GM10266 (cell line): ENCODE results near the gene S100P.

Experiments
- DNase-seq: peaks from one replicate; pipeline ENCODE4 v3.0.0; 2012; ENCODE audit errors: extremely low spot score
- TF ChIP-seq, protein P1 (sequence below): IDR thresholded peaks from 2 replicates; pipeline ENCODE4 v1.5.1; 2012; ENCODE audit warnings: mild to moderate bottlenecking, low read depth; ENCODE audit not compliant: control insufficient read depth, insufficient read depth; ENCODE audit errors: missing control alignments

S100P gene

DNA sequence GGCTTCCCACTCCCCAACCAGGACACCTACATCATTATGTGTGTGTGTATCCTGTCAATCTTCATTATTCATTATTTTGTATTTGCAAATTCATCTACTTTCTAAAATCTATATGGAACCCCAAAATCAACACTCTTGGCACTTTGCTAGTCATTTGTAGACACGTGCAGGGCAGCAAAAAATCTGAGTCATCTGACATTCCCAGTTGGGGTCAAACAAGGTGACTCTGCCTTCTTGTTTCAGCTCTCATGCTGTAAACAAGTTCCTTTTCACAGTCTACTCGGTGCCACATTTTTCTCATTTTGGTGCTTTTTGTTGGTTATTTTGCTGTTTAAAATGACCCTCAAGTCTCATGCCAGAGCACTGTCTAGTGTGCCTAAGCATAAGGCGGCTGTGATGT lies 10.1 kb downstream of the S100P start:
- TF ChIP-seq, protein P1, sequence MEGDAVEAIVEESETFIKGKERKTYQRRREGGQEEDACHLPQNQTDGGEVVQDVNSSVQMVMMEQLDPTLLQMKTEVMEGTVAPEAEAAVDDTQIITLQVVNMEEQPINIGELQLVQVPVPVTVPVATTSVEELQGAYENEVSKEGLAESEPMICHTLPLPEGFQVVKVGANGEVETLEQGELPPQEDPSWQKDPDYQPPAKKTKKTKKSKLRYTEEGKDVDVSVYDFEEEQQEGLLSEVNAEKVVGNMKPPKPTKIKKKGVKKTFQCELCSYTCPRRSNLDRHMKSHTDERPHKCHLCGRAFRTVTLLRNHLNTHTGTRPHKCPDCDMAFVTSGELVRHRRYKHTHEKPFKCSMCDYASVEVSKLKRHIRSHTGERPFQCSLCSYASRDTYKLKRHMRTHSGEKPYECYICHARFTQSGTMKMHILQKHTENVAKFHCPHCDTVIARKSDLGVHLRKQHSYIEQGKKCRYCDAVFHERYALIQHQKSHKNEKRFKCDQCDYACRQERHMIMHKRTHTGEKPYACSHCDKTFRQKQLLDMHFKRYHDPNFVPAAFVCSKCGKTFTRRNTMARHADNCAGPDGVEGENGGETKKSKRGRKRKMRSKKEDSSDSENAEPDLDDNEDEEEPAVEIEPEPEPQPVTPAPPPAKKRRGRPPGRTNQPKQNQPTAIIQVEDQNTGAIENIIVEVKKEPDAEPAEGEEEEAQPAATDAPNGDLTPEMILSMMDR = no peak
- DNase-seq = no peak

DNA sequence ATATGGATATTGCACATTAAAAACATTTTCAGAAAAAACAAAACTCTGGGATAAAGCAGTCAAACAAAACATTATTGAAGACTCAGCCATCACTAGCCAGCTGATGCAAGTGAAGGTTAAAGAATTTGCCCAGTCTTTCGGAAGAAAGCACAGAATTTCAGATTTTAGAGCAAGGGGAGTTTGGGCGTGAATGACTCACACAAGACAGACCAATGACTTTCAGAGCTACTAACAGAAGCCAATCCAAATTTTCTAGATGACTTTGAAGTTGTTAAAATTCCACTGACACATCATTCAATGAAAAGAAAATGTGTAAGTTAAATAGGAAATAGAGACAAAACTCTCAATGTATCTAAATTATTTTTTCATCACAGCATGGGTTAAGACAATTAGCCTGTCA lies 12.0 kb downstream of the S100P start:
- TF ChIP-seq, protein P1 = no peak
- no peak for DNase-seq

DNA sequence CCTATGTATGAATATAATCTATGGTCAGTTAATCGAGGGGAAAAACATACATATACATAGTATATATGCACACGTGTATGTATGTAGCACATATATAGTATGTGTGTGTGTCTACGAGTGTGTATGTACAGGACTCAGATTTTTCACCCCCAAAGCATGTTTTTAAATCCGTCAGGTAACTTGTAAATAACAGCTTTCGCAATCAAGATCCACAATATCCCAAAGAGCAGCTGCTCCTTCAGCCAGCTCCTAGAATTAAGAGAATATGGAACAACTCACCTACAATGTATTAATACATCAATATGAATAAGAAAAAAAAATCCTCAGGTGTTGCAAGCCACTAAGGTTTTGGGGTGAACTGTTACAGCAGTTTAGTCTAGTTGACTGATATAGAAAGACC lies 12.5 kb downstream of the S100P start:
- TF ChIP-seq, protein P1 = no peak
- no peak for DNase-seq

DNA sequence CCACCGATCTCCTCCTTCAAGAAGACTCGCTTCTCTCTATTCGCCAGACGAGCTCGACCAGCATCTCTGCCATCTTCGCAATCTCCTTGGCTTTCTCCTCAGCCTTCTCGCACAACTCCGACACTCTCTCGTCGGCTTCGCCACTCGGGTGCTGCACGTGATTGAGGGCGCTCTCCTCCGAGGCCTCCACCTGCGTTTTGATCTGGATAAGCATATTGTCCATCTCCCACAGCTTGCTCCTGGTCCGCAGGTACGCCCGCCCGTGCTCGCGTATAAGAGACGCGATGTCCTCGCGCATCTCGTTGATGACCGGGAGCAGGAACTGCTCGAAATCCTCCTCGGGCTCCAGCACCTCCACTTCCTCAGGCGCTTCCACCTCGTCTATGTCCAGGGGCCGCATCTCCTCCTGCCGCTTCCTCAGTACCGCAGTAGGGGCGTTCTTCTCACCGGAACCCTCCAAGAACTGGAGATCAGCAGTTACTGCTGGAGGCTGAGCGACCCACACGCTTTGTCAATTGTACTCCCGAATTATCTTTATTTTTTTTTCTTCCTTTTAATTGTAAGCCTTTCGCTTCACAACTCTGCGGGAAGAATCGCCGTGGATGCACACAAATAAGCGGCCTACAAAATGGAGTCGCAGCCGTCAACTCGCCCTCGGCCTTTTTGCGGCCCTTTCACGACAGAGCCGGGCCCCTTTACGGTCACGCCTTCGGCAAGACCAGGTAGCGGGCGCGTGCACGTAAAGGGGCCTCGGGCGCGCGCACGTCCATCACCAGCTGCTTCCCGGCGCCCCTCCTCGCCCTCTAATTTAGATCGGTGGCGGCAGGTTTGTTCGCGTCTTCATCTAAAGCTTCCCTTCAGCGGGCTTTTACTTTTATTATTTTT lies 15.8 kb downstream of the S100P start, which contains the start of gene MRFAP1L1:
Gene MRFAP1L1, minus strand, starts transcription at position 636 of the 885 bp plus-strand sequence. Its CDS starts 236 bp downstream, at position 400.
- DNase-seq = peak; percentile 92
- TF ChIP-seq, protein P1 = no peak

DNA sequence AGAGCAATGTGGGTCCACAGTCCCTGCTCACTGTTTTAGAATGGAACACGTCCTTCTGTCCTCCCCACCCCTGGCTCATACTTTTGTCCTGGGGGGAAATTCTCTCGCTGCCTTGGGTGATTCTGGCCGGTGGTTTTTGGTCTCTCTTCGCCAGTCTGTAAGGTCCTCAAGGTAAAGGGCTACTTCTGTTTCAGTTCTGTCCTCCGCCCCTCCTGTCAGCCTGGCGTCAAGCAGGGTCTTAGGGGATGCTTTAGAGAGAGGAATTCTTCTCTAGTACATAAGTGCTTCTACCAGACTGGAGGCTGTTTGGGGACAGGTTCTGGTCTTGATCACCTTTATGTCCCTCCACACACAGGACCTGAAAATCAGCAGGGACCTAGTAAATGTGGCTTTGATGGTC lies 16.6 kb downstream of the S100P start:
- TF ChIP-seq, protein P1 = no peak
- no peak for DNase-seq

DNA sequence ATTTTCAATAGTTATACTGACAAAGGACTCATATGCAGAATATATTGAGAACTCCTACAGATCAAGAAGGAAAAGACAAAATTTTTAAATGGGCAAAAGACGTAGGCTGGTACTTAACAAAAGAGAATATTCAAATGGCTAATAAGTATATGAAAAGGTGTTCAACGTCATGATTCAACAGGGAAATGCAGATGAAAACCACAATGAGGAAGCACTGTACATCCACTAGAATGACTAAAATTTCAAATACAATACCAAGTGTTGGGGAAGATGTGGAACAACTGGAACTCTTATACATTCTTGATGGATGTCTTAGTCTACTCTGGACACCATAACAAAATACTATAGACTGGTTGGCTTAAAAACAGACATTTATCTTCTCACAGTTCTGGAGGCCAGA lies 17.3 kb downstream of the S100P start:
- DNase-seq = no peak
- TF ChIP-seq, protein P1 = no peak

DNA sequence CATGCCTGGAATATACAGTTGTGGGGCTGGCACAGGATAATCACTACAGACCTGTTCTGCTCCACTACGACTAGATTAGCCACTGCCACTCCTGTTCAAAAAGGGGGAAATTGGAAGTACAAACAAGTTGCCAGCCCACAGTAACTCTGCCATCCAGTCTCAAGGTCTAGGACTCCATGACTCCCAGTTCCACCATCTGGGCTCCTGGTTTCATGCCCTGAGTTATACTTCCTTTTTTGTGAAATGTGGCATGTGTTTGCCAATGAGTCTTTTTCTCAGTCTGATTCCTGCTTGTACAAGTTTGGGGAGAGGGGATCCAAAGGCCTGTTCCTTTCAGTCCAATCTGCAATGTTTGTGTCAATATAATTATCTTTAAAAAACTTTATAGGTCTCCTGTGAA lies 21.3 kb downstream of the S100P start:
- TF ChIP-seq, protein P1 = no peak
- DNase-seq = no peak
